HEK293T (cell line): ENCODE data around the gene SON.

ENCODE experiments used
- CTCF ChIA-PET: fragments of 350-600 bp; formaldehyde crosslinking; extraction: SDS; loops from one replicate; lab custom pipeline; 2021; ENCODE audit warnings: antibody characterized with exemption, inconsistent platforms; lab: Yijun Ruan, JAX
- POLR2A ChIA-PET: fragments of 350-600 bp; formaldehyde crosslinking; extraction: SDS; loops from one replicate; lab custom pipeline; 2020; ENCODE audit warnings: antibody characterized with exemption, inconsistent platforms; lab: Yijun Ruan, JAX
- DNase-seq: peaks from one replicate; pipeline ENCODE4 v3.0.0; 2012; ENCODE audit warnings: mixed read lengths; ENCODE audit errors: extremely low spot score
- ARNT ChIP-seq: fragments of 450-650 bp; IDR thresholded peaks from 2 replicates; pipeline ENCODE4 v1.6.1; 2017; ENCODE audit warnings: mild to moderate bottlenecking
- BHLHE40 ChIP-seq: fragments of 450-650 bp; IDR thresholded peaks from 2 replicates; pipeline ENCODE4 v1.6.1; 2016; ENCODE audit warnings: mild to moderate bottlenecking, moderate library complexity, borderline replicate concordance
- CTBP1 ChIP-seq: fragments of 450-650 bp; IDR thresholded peaks from 2 replicates; pipeline ENCODE4 v1.6.1; 2016; ENCODE audit warnings: borderline replicate concordance
- ELF4 ChIP-seq: fragments of 450-650 bp; IDR thresholded peaks from 2 replicates; pipeline ENCODE4 v1.6.1; 2017; ENCODE audit warnings: antibody characterized with exemption
- FOXA1 ChIP-seq: fragments of 450-650 bp; IDR thresholded peaks from 2 replicates; pipeline ENCODE4 v1.6.1; 2016; ENCODE audit warnings: mild to moderate bottlenecking
- FOXK2 ChIP-seq: fragments of 450-650 bp; IDR thresholded peaks from 2 replicates; pipeline ENCODE4 v1.6.1; 2016; ENCODE audit warnings: mild to moderate bottlenecking
- FOXM1 ChIP-seq: fragments of 450-650 bp; IDR thresholded peaks from 2 replicates; pipeline ENCODE4 v1.6.1; 2017; ENCODE audit warnings: mild to moderate bottlenecking, borderline replicate concordance
- HDGF ChIP-seq: fragments of 450-650 bp; IDR thresholded peaks from 2 replicates; pipeline ENCODE4 v1.6.1; 2017; ENCODE audit warnings: antibody characterized with exemption, borderline replicate concordance
- L3MBTL2 ChIP-seq: fragments of 450-650 bp; conservative IDR thresholded peaks from 2 replicates; pipeline ENCODE4 v1.6.1; 2016; ENCODE audit warnings: mild to moderate bottlenecking
- LEF1 ChIP-seq: fragments of 450-650 bp; IDR thresholded peaks from 2 replicates; pipeline ENCODE4 v1.6.1; 2017; ENCODE audit warnings: mild to moderate bottlenecking, borderline replicate concordance
- NFRKB ChIP-seq: fragments of 450-650 bp; IDR thresholded peaks from 2 replicates; pipeline ENCODE4 v1.6.1; 2016; ENCODE audit warnings: mild to moderate bottlenecking, moderate library complexity
- SP1 ChIP-seq: fragments of 450-650 bp; IDR thresholded peaks from 2 replicates; pipeline ENCODE4 v1.6.1; 2017
- SUZ12 ChIP-seq: fragments of 450-650 bp; IDR thresholded peaks from 2 replicates; pipeline ENCODE4 v1.6.1; 2016; ENCODE audit warnings: mild to moderate bottlenecking
- TARDBP ChIP-seq: fragments of 450-650 bp; IDR thresholded peaks from 2 replicates; pipeline ENCODE4 v1.6.1; 2016
- ZNF384 ChIP-seq: fragments of 450-650 bp; IDR thresholded peaks from 2 replicates; pipeline ENCODE4 v1.6.1; 2016
- TF ChIP-seq, protein P1 (sequence below): fragments of 450-650 bp; IDR thresholded peaks from 2 replicates; pipeline ENCODE4 v1.6.1; 2016

SON gene

GRCh38 chr21:33546086-33546485, 3.2 kb downstream of the SON start:
- DNase-seq: no peak
- POLR2A ChIA-PET: no interaction called here
- CTCF ChIA-PET: interaction anchor here (0.7 kb wide), 1 partner anchor 1506 kb away, joined by 4 read pairs; no protein-coding TSS in a partner anchor
- TF ChIP-seq SP1 (no peak), NFRKB (no peak), BHLHE40 (no peak), ZNF384 (no peak), ARNT (no peak)

DNA sequence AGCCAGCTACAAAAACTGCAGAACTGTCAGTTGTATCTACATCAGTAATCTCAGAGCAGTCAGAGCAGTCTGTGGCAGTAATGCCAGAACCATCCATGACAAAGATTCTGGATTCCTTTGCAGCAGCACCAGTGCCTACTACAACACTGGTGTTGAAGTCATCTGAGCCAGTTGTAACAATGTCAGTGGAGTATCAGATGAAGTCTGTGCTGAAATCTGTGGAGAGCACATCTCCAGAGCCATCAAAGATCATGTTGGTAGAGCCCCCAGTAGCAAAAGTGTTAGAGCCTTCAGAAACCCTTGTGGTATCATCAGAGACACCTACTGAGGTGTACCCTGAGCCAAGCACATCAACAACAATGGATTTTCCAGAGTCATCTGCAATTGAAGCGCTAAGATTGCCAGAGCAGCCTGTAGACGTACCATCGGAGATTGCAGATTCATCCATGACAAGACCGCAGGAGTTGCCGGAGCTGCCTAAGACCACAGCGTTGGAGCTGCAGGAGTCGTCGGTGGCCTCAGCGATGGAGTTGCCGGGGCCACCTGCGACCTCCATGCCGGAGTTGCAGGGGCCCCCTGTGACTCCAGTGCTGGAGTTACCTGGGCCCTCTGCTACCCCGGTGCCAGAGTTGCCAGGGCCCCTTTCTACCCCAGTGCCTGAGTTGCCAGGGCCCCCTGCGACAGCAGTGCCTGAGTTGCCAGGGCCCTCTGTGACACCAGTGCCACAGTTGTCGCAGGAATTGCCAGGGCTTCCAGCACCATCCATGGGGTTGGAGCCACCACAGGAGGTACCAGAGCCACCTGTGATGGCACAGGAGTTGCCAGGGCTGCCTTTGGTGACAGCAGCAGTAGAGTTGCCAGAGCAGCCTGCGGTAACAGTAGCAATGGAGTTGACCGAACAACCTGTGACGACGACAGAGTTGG, 7.3 kb downstream of the SON start:
- no peak for TF ChIP-seq FOXA1
- TF ChIP-seq ZNF384: no peak
- TF ChIP-seq FOXK2: no peak
- no peak for TF ChIP-seq CTBP1
- no peak for TF ChIP-seq TARDBP
- TF ChIP-seq L3MBTL2: no peak
- TF ChIP-seq SUZ12: no peak
- TF ChIP-seq SP1: no peak
- TF ChIP-seq FOXM1: no peak
- TF ChIP-seq, protein P1, sequence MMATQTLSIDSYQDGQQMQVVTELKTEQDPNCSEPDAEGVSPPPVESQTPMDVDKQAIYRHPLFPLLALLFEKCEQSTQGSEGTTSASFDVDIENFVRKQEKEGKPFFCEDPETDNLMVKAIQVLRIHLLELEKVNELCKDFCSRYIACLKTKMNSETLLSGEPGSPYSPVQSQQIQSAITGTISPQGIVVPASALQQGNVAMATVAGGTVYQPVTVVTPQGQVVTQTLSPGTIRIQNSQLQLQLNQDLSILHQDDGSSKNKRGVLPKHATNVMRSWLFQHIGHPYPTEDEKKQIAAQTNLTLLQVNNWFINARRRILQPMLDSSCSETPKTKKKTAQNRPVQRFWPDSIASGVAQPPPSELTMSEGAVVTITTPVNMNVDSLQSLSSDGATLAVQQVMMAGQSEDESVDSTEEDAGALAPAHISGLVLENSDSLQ: no peak
- no peak for TF ChIP-seq ARNT
- no peak for TF ChIP-seq ELF4
- TF ChIP-seq BHLHE40: no peak
- TF ChIP-seq NFRKB: no peak
- TF ChIP-seq LEF1: no peak
- TF ChIP-seq HDGF: no peak
- ChIA-PET POLR2A (no interaction called here), CTCF (no interaction called here)
- DNase-seq: no peak

DNA sequence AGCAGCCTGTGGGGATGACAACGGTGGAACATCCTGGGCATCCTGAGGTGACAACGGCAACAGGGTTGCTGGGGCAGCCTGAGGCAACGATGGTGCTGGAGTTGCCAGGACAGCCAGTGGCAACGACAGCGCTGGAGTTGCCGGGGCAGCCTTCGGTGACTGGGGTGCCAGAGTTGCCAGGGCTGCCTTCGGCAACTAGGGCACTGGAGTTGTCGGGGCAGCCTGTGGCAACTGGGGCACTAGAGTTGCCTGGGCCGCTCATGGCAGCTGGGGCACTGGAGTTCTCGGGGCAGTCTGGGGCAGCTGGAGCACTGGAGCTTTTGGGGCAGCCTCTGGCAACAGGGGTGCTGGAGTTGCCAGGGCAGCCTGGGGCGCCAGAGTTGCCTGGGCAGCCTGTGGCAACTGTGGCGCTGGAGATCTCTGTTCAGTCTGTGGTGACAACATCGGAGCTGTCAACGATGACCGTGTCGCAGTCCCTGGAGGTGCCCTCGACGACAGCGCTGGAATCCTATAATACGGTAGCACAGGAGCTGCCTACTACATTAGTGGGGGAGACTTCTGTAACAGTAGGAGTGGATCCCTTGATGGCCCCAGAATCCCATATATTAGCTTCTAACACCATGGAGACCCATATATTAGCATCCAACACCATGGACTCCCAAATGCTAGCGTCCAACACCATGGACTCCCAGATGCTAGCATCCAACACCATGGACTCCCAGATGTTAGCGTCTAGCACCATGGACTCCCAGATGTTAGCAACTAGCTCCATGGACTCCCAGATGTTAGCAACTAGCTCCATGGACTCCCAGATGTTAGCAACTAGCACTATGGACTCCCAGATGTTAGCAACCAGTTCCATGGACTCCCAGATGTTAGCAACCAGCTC, 8.2 kb downstream of the SON start:
- DNase-seq: no peak
- TF ChIP-seq ELF4 (no peak), LEF1 (no peak), TARDBP (no peak), SUZ12 (no peak), ZNF384 (no peak), FOXK2 (no peak), FOXM1 (no peak), CTBP1 (no peak), NFRKB (no peak), HDGF (no peak)
- TF ChIP-seq, protein P1: no peak
- ChIA-PET CTCF (no interaction called here), POLR2A (interaction anchor here (0.9 to 1.1 kb wide), 2 partner anchors 8 to 9 kb away, joined by 4 to 5 read pairs; partner anchors contain the start of genes GART and SON)

DNA sequence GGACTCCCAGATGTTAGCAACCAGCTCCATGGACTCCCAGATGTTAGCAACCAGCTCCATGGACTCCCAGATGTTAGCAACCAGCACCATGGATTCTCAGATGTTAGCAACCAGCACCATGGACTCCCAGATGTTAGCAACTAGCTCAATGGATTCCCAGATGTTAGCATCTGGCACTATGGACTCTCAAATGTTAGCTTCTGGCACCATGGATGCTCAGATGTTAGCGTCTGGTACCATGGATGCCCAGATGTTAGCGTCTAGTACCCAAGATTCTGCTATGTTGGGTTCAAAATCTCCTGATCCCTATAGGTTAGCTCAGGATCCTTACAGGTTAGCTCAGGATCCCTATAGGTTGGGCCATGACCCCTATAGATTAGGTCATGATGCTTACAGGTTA, 8.8 kb downstream of the SON start:
- TF ChIP-seq ZNF384 (no peak), CTBP1 (no peak), ELF4 (no peak), SP1 (no peak), ARNT (no peak), FOXM1 (no peak), FOXA1 (no peak), FOXK2 (no peak), BHLHE40 (no peak), L3MBTL2 (no peak), LEF1 (no peak), HDGF (no peak)
- DNase-seq: no peak
- ChIA-PET POLR2A (interaction anchor here (0.7 to 1.1 kb wide), 3 partner anchors 8 to 37 kb away, joined by 3 to 5 read pairs (median 4); partner anchors contain the start of genes GART and SON), CTCF (no interaction called here)

GRCh38 chr21:33552093-33552998, 9.5 kb downstream of the SON start:
- ChIA-PET CTCF (no interaction called here), POLR2A (interaction anchor here (0.7 to 1.1 kb wide), 3 partner anchors 9 to 36 kb away, joined by 3 to 5 read pairs (median 4); partner anchors contain the start of genes GART and SON)
- DNase-seq: no peak
- no peak for TF ChIP-seq SUZ12
- TF ChIP-seq TARDBP: 0 out of 2 replicates have a peak, but pooled peaks have one; percentile 36
